ENCODE measurements around the gene C3orf52. TPM values are rescaled to one million over a fixed set of nuclear protein-coding genes. Genes with fewer than 3 reads are reported as not detected.
"Not testable (repeated sequence)": the region's sequence is repeated elsewhere in the genome, so short reads cannot be mapped to it uniquely, and the experiment has no call there.

The C3orf52 gene
- 0.59 TPM for total RNA-seq
- polyA plus RNA-seq, result under 1 TPM; 0.13 to 0.67 (median 0.42) TPM

GRCh38 chr3:112086076-112086854 is at the start of gene C3orf52:
TSS of gene C3orf52 (plus strand) at chr3:112086389. CDS start at chr3:112086408, 19 bp downstream.
- ATAC-seq (ENCODE audit: low read depth in 2 of 2), result peak; percentile 66 to 75
- Mint-ChIP-seq H3K4me1 (peaks cover 0 to 37% (median 13%) of the 10 kb centered on the region in 4 donors), H3K27ac (peak within 1 kb of the TSS; percentile 27 to 74 (median 50)), H3K36me3 (no peaks in the 10 kb centered on the region), H3K4me3 (peak within 1 kb of the TSS; percentile 57 to 90 (median 81)), H3K9me3 (peaks cover 0 to 2% (median 0%) of the 10 kb centered on the region in 7 donors), H3K27me3 (peaks cover 26% of the 10 kb centered on the region)
- Histone ChIP-seq H3K27me3 (ENCODE audit: control insufficient read depth, insufficient read depth, low read length) (peaks cover 11% of the 10 kb centered on the region), H3K4me3 (ENCODE audit: low read depth, low read length) (peak within 1 kb of the TSS; percentile 41), H3K4me1 (ENCODE audit: control insufficient read depth, insufficient read depth, low read length, poor library complexity, severe bottlenecking) (peaks cover 13% of the 10 kb centered on the region), H3K9me3 (ENCODE audit: control insufficient read depth in 2 of 2, low read length in 2 of 2) (no peaks in the 10 kb centered on the region), H3K27ac (ENCODE audit: insufficient read depth, low read length, poor library complexity, severe bottlenecking) (no peak within 1 kb of the TSS), H3K36me3 (ENCODE audit: control insufficient read depth, insufficient read depth, low read length) (no peaks in the 10 kb centered on the region)
- peak; percentile 31 to 56 (median 38) for DNase-seq

- peaks cover 22% of the 10 kb centered on the region for H3K27me3 Mint-ChIP-seq
- not testable (repeated sequence) for ATAC-seq (ENCODE audit: low read depth in 2 of 2); H3K4me1 ChIP-seq (ENCODE audit: control insufficient read depth, insufficient read depth, low read length, poor library complexity, severe bottlenecking); H3K4me3 Mint-ChIP-seq; H3K4me1 Mint-ChIP-seq; H3K36me3 Mint-ChIP-seq; DNase-seq; H3K9me3 ChIP-seq (ENCODE audit: control insufficient read depth in 2 of 2, low read length in 2 of 2); H3K36me3 ChIP-seq (ENCODE audit: control insufficient read depth, insufficient read depth, low read length); H3K27ac Mint-ChIP-seq; H3K27ac ChIP-seq (ENCODE audit: insufficient read depth, low read length, poor library complexity, severe bottlenecking); H3K4me3 ChIP-seq (ENCODE audit: low read depth, low read length); H3K9me3 Mint-ChIP-seq
- H3K27me3 ChIP-seq (ENCODE audit: control insufficient read depth, insufficient read depth, low read length), result peaks cover 11% of the 10 kb centered on the region
These were observed 49.0 kb upstream of the C3orf52 start for GRCh38 chr3:112037194-112037593.

GRCh38 chr3:112038863-112039262 is 47.3 kb upstream of the C3orf52 start:
- H3K4me3 ChIP-seq (ENCODE audit: low read depth, low read length), result no peak overlapping the region
- no peaks in the 10 kb centered on the region for H3K36me3 ChIP-seq (ENCODE audit: control insufficient read depth, insufficient read depth, low read length)
- no peaks in the 10 kb centered on the region for H3K4me1 Mint-ChIP-seq
- H3K27me3 ChIP-seq (ENCODE audit: control insufficient read depth, insufficient read depth, low read length), result peaks cover 11% of the 10 kb centered on the region
- no peak for DNase-seq
- H3K4me3 Mint-ChIP-seq, result no peak overlapping the region
- H3K27ac ChIP-seq (ENCODE audit: insufficient read depth, low read length, poor library complexity, severe bottlenecking), result no peak overlapping the region
- H3K27ac Mint-ChIP-seq, result no peak overlapping the region
- peaks cover 17% of the 10 kb centered on the region for H3K27me3 Mint-ChIP-seq
- H3K9me3 ChIP-seq (ENCODE audit: control insufficient read depth in 2 of 2, low read length in 2 of 2), result no peaks in the 10 kb centered on the region
- peaks cover 0 to 3% (median 0%) of the 10 kb centered on the region in 7 donors for H3K9me3 Mint-ChIP-seq
- no peaks in the 10 kb centered on the region for H3K36me3 Mint-ChIP-seq
- ATAC-seq (ENCODE audit: low read depth in 2 of 2), result no peak
- H3K4me1 ChIP-seq (ENCODE audit: control insufficient read depth, insufficient read depth, low read length, poor library complexity, severe bottlenecking), result no peaks in the 10 kb centered on the region

GRCh38 chr3:112041321-112041720 is 44.9 kb upstream of the C3orf52 start:
- H3K27ac Mint-ChIP-seq, result no peak overlapping the region
- no peaks in the 10 kb centered on the region for H3K4me1 Mint-ChIP-seq

GRCh38 chr3:112042842-112043280 is 43.3 kb upstream of the C3orf52 start:
- Mint-ChIP-seq H3K4me1 (peaks cover 0 to 4% (median 0%) of the 10 kb centered on the region in 4 donors), H3K36me3 (no peaks in the 10 kb centered on the region), H3K27me3 (peaks cover 10% of the 10 kb centered on the region), H3K4me3 (no peak overlapping the region), H3K27ac (no peak overlapping the region), H3K9me3 (no peaks in the 10 kb centered on the region)
- no peak overlapping the region for H3K27ac ChIP-seq (ENCODE audit: insufficient read depth, low read length, poor library complexity, severe bottlenecking)
- DNase-seq (no peak), ATAC-seq (ENCODE audit: low read depth in 2 of 2) (no peak)
- no peaks in the 10 kb centered on the region for H3K9me3 ChIP-seq (ENCODE audit: control insufficient read depth in 2 of 2, low read length in 2 of 2)
- H3K4me1 ChIP-seq (ENCODE audit: control insufficient read depth, insufficient read depth, low read length, poor library complexity, severe bottlenecking), result no peaks in the 10 kb centered on the region
- no peak overlapping the region for H3K4me3 ChIP-seq (ENCODE audit: low read depth, low read length)
- peaks cover 13% of the 10 kb centered on the region for H3K27me3 ChIP-seq (ENCODE audit: control insufficient read depth, insufficient read depth, low read length)
- H3K36me3 ChIP-seq (ENCODE audit: control insufficient read depth, insufficient read depth, low read length), result no peaks in the 10 kb centered on the region

More at GRCh38 chr3:112041321-112041720, 44.9 kb upstream of the C3orf52 start:
- Histone ChIP-seq H3K27me3 (ENCODE audit: control insufficient read depth, insufficient read depth, low read length) (peaks cover 11% of the 10 kb centered on the region), H3K4me3 (ENCODE audit: low read depth, low read length) (no peak overlapping the region), H3K36me3 (ENCODE audit: control insufficient read depth, insufficient read depth, low read length) (no peaks in the 10 kb centered on the region), H3K27ac (ENCODE audit: insufficient read depth, low read length, poor library complexity, severe bottlenecking) (no peak overlapping the region), H3K4me1 (ENCODE audit: control insufficient read depth, insufficient read depth, low read length, poor library complexity, severe bottlenecking) (no peaks in the 10 kb centered on the region), H3K9me3 (ENCODE audit: control insufficient read depth in 2 of 2, low read length in 2 of 2) (no peaks in the 10 kb centered on the region)
- ATAC-seq (ENCODE audit: low read depth in 2 of 2) (no peak), DNase-seq (no peak)
- Mint-ChIP-seq H3K27me3 (peaks cover 17% of the 10 kb centered on the region), H3K36me3 (no peaks in the 10 kb centered on the region), H3K9me3 (no peaks in the 10 kb centered on the region), H3K4me3 (no peak overlapping the region)

GRCh38 chr3:112043621-112044201 is 42.5 kb upstream of the C3orf52 start:
- no peaks in the 10 kb centered on the region for H3K4me1 ChIP-seq (ENCODE audit: control insufficient read depth, insufficient read depth, low read length, poor library complexity, severe bottlenecking)
- H3K4me3 ChIP-seq (ENCODE audit: low read depth, low read length), result peak overlapping the region; percentile 65
- no peaks in the 10 kb centered on the region for H3K36me3 Mint-ChIP-seq
- no peak overlapping the region for H3K4me3 Mint-ChIP-seq
- H3K36me3 ChIP-seq (ENCODE audit: control insufficient read depth, insufficient read depth, low read length), result no peaks in the 10 kb centered on the region
- no peaks in the 10 kb centered on the region for H3K9me3 Mint-ChIP-seq
- peak; percentile 3 to 72 (median 51) for DNase-seq
- no peaks in the 10 kb centered on the region for H3K9me3 ChIP-seq (ENCODE audit: control insufficient read depth in 2 of 2, low read length in 2 of 2)
- H3K27ac Mint-ChIP-seq, result no peak overlapping the region
- peak; percentile 79 to 85 for ATAC-seq (ENCODE audit: low read depth in 2 of 2)
- peaks cover 0 to 4% (median 0%) of the 10 kb centered on the region in 4 donors for H3K4me1 Mint-ChIP-seq
- no peak overlapping the region for H3K27ac ChIP-seq (ENCODE audit: insufficient read depth, low read length, poor library complexity, severe bottlenecking)
- H3K27me3 Mint-ChIP-seq, result peaks cover 10% of the 10 kb centered on the region
- peaks cover 13% of the 10 kb centered on the region for H3K27me3 ChIP-seq (ENCODE audit: control insufficient read depth, insufficient read depth, low read length)

GRCh38 chr3:112046599-112046998 is 39.6 kb upstream of the C3orf52 start:
- H3K4me1 ChIP-seq (ENCODE audit: control insufficient read depth, insufficient read depth, low read length, poor library complexity, severe bottlenecking), result no peaks in the 10 kb centered on the region
- no peak for DNase-seq
- Mint-ChIP-seq H3K27me3 (peaks cover 4% of the 10 kb centered on the region), H3K4me1 (peaks cover 0 to 4% (median 0%) of the 10 kb centered on the region in 4 donors), H3K36me3 (no peaks in the 10 kb centered on the region), H3K4me3 (no peak overlapping the region), H3K27ac (no peak overlapping the region), H3K9me3 (no peaks in the 10 kb centered on the region)
- H3K27ac ChIP-seq (ENCODE audit: insufficient read depth, low read length, poor library complexity, severe bottlenecking), result no peak overlapping the region
- H3K27me3 ChIP-seq (ENCODE audit: control insufficient read depth, insufficient read depth, low read length), result peaks cover 6% of the 10 kb centered on the region
- ATAC-seq (ENCODE audit: low read depth in 2 of 2), result no peak
- H3K9me3 ChIP-seq (ENCODE audit: control insufficient read depth in 2 of 2, low read length in 2 of 2), result no peaks in the 10 kb centered on the region
- no peak overlapping the region for H3K4me3 ChIP-seq (ENCODE audit: low read depth, low read length)
- H3K36me3 ChIP-seq (ENCODE audit: control insufficient read depth, insufficient read depth, low read length), result no peaks in the 10 kb centered on the region

Data from CD4-positive, CD25-positive, alpha-beta regulatory T cell (primary cell).